Measurements from ENCODE around the gene LARGE1. TPM values are rescaled to one million over a fixed set of nuclear protein-coding genes. Genes with fewer than 3 reads are reported as not detected.
"Not testable (repeated sequence)": the region's sequence is repeated elsewhere in the genome, so short reads cannot be mapped to it uniquely, and the experiment has no call there.

LARGE1 gene
- total and polyA plus RNA-seq, 2 donors (not counting 1 experiment from before 2014, with no cell fraction given): 14.1 to 19.2 TPM

DNA sequence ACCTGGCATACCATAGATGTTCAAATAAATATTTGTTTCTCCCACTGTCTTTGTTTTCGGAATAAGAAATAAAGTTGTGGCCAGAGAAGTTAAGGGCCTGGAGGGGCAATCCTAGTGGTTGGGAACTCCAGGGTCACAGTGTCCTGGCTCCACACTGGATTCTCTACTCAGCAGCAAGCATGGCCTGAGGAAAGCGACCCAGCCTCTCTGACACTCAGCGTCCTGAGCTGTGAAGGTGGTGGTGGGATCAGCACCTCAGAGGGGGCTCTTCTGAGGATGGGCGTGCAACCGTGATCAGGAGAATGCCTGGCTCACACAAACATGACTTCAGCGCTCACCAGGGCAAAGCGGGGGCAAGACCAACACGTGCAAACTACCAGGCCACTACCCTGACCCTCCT lies 59.9 kb downstream of the LARGE1 start:
- TF ChIP-seq EZH2 (IDR thresholded peaks at IDR 0.05; ENCODE audit: low read length, missing control alignments): no peak
- TF ChIP-seq, protein P1, sequence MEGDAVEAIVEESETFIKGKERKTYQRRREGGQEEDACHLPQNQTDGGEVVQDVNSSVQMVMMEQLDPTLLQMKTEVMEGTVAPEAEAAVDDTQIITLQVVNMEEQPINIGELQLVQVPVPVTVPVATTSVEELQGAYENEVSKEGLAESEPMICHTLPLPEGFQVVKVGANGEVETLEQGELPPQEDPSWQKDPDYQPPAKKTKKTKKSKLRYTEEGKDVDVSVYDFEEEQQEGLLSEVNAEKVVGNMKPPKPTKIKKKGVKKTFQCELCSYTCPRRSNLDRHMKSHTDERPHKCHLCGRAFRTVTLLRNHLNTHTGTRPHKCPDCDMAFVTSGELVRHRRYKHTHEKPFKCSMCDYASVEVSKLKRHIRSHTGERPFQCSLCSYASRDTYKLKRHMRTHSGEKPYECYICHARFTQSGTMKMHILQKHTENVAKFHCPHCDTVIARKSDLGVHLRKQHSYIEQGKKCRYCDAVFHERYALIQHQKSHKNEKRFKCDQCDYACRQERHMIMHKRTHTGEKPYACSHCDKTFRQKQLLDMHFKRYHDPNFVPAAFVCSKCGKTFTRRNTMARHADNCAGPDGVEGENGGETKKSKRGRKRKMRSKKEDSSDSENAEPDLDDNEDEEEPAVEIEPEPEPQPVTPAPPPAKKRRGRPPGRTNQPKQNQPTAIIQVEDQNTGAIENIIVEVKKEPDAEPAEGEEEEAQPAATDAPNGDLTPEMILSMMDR (conservative IDR thresholded peaks at IDR 0.05 in 1 of 2, IDR thresholded peaks at IDR 0.05 in 1 of 2; ENCODE audit: low read depth in 1 of 2, low read length in 2 of 2): no peak
- Histone ChIP-seq H3K4me3 (replicated peaks in 1 of 4; ENCODE audit: control extremely low read depth in 1 of 4, insufficient read depth in 1 of 4, low read depth in 3 of 4, low read length in 4 of 4) (no peak overlapping the region), H3K36me3 (ENCODE audit: control insufficient read depth, insufficient read depth, low read length) (no peaks in the 10 kb centered on the region), H3K9me3 (ENCODE audit: control insufficient read depth, insufficient read depth, low read depth, low read length) (no peaks in the 10 kb centered on the region), H4K20me1 (ENCODE audit: control insufficient read depth, extremely low read depth, insufficient read depth, low read length) (no peaks in the 10 kb centered on the region), H3K4me1 (ENCODE audit: control insufficient read depth, extremely low read depth, insufficient read depth, low read length) (peaks cover 7% of the 10 kb centered on the region), H3K4me2 (ENCODE audit: extremely low read depth, insufficient read depth, low read length) (no peak overlapping the region), H3K9ac (ENCODE audit: insufficient read depth, low read length) (no peak overlapping the region), H2AFZ (ENCODE audit: low read length) (no peak overlapping the region), H3K79me2 (ENCODE audit: control insufficient read depth, insufficient read depth, low read length) (no peaks in the 10 kb centered on the region), H3K27ac (ENCODE audit: insufficient read depth, low read length) (no peak overlapping the region), H3K27me3 (ENCODE audit: control insufficient read depth, insufficient read depth, low read length) (no peaks in the 10 kb centered on the region)
- no peak for DNase-seq (ENCODE audit: low read depth in 2 of 2)

DNA sequence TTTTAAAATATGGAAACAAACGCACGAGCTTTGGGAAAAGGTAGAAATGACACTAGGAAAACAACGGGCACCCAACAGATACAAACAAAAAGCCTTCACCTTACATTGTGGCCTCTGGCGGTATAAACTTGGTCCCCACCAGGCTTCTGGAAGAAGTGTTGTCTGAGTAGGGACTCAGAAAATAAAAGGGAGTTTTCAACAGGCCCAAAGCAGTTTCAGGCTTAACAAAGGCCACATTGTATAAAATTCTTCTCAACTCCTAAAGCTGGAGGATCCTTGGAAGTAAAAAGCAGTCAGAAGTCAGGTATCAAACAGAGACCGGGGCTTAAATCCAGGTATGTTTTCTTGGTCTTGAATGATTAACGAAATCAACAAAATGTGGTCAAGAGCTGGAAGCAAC lies 61.0 kb downstream of the LARGE1 start:
- Histone ChIP-seq H3K9me3 (ENCODE audit: control insufficient read depth, insufficient read depth, low read depth, low read length) (no peaks in the 10 kb centered on the region), H3K4me3 (replicated peaks in 1 of 4; ENCODE audit: control extremely low read depth in 1 of 4, insufficient read depth in 1 of 4, low read depth in 3 of 4, low read length in 4 of 4) (no peak overlapping the region), H2AFZ (ENCODE audit: low read length) (no peak overlapping the region), H3K4me1 (ENCODE audit: control insufficient read depth, extremely low read depth, insufficient read depth, low read length) (no peaks in the 10 kb centered on the region), H3K9ac (ENCODE audit: insufficient read depth, low read length) (no peak overlapping the region), H4K20me1 (ENCODE audit: control insufficient read depth, extremely low read depth, insufficient read depth, low read length) (no peaks in the 10 kb centered on the region), H3K27me3 (ENCODE audit: control insufficient read depth, insufficient read depth, low read length) (no peaks in the 10 kb centered on the region), H3K27ac (ENCODE audit: insufficient read depth, low read length) (no peak overlapping the region), H3K79me2 (ENCODE audit: control insufficient read depth, insufficient read depth, low read length) (no peaks in the 10 kb centered on the region), H3K4me2 (ENCODE audit: extremely low read depth, insufficient read depth, low read length) (no peak overlapping the region), H3K36me3 (ENCODE audit: control insufficient read depth, insufficient read depth, low read length) (no peaks in the 10 kb centered on the region)
- DNase-seq (ENCODE audit: low read depth in 2 of 2): no peak
- no peak for TF ChIP-seq EZH2 (IDR thresholded peaks at IDR 0.05; ENCODE audit: low read length, missing control alignments)
- TF ChIP-seq, protein P1 (conservative IDR thresholded peaks at IDR 0.05 in 1 of 2, IDR thresholded peaks at IDR 0.05 in 1 of 2; ENCODE audit: low read depth in 1 of 2, low read length in 2 of 2): no peak

DNA sequence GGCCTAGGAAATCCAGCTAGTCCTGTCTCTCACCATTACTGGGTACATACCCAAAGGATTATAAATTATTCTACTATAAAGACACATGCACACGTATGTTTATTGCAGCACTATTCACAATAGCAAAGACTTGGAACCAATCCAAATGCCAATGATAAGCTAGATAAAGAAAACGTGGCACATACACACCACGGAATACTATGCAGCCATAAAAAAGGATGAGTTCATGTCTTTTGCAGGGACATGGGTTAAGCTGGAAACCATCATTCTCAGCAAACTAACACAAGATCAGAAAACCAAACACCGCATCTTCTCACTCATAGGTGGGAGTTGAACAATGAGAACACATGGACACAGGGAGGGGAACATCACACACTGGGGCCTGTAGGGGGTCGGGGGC lies 61.6 kb downstream of the LARGE1 start:
- H3K79me2 ChIP-seq (ENCODE audit: control insufficient read depth, insufficient read depth, low read length); DNase-seq (ENCODE audit: low read depth in 2 of 2); H3K36me3 ChIP-seq (ENCODE audit: control insufficient read depth, insufficient read depth, low read length); H2AFZ ChIP-seq (ENCODE audit: low read length); H3K27ac ChIP-seq (ENCODE audit: insufficient read depth, low read length); H4K20me1 ChIP-seq (ENCODE audit: control insufficient read depth, extremely low read depth, insufficient read depth, low read length); H3K9ac ChIP-seq (ENCODE audit: insufficient read depth, low read length); H3K4me2 ChIP-seq (ENCODE audit: extremely low read depth, insufficient read depth, low read length); H3K27me3 ChIP-seq (ENCODE audit: control insufficient read depth, insufficient read depth, low read length); H3K4me1 ChIP-seq (ENCODE audit: control insufficient read depth, extremely low read depth, insufficient read depth, low read length); H3K9me3 ChIP-seq (ENCODE audit: control insufficient read depth, insufficient read depth, low read depth, low read length); H3K4me3 ChIP-seq (replicated peaks in 1 of 4; ENCODE audit: control extremely low read depth in 1 of 4, insufficient read depth in 1 of 4, low read depth in 3 of 4, low read length in 4 of 4): not testable (repeated sequence)

DNA sequence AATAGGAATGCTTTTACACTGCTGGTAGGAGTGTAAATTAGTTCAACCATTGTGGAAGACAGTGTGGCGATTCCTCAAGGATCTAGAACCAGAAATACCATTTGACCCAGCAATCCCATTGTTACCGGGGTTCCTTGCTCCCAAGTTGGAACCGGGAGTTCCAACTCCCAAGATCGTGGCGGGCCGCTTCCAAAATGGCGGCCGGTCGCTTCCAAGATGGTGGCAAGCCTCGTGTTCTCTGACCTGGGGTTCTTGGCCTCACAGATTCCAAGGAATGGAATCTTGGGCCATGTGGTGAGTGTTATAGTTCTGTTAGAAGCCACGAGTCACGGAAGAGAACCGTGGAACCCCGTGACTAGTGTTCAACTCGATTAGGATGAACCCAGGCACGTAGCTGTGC lies 62.5 kb downstream of the LARGE1 start:
- not testable (repeated sequence) for H3K4me2 ChIP-seq (ENCODE audit: extremely low read depth, insufficient read depth, low read length); H3K9ac ChIP-seq (ENCODE audit: insufficient read depth, low read length)

More for the DNA sequence above, 62.5 kb downstream of the LARGE1 start:
- H3K36me3 ChIP-seq (ENCODE audit: control insufficient read depth, insufficient read depth, low read length); H3K79me2 ChIP-seq (ENCODE audit: control insufficient read depth, insufficient read depth, low read length); H3K4me1 ChIP-seq (ENCODE audit: control insufficient read depth, extremely low read depth, insufficient read depth, low read length); H3K27ac ChIP-seq (ENCODE audit: insufficient read depth, low read length); DNase-seq (ENCODE audit: low read depth in 2 of 2); H2AFZ ChIP-seq (ENCODE audit: low read length); H4K20me1 ChIP-seq (ENCODE audit: control insufficient read depth, extremely low read depth, insufficient read depth, low read length); H3K9me3 ChIP-seq (ENCODE audit: control insufficient read depth, insufficient read depth, low read depth, low read length); H3K4me3 ChIP-seq (replicated peaks in 1 of 4; ENCODE audit: control extremely low read depth in 1 of 4, insufficient read depth in 1 of 4, low read depth in 3 of 4, low read length in 4 of 4); H3K27me3 ChIP-seq (ENCODE audit: control insufficient read depth, insufficient read depth, low read length): not testable (repeated sequence)

Data from fibroblast of lung (primary cell).